Measurements from ENCODE around the gene SIAH3.

The SIAH3 gene

DNA sequence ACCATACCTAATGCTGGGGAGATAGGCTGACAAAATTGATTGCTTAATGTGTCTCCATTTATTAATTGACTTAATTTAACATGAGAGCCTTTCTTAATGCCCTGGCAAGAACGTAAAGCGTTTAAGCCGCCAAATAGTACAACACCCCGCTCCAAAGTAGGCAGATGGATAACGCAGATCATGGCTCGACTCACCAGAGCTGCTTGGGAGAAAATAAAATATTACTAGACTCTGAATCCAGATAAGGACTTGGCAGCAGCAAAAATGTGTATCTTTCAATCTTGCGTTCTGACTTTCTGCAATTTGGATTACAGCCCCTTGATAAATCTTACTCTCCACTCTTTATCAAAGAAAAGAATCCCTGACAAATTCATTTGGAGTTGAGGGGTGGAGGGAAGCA is 403 bp upstream of the SIAH3 start:
- Mint-ChIP-seq H3K27ac (ENCODE audit: low read depth) (no peak overlapping the region), H3K36me3 (ENCODE audit: insufficient read depth) (peaks cover 5% of the 10 kb centered on the region), H3K9me3 (peaks cover 5% of the 10 kb centered on the region), H3K27me3 (peaks cover 75% of the 10 kb centered on the region), H3K4me3 (peak overlapping the region; percentile 71), H3K4me1 (peaks cover 25% of the 10 kb centered on the region)
- ATAC-seq (replicated peaks; ENCODE audit: extremely low read depth, poor library complexity, severe bottlenecking), result no peak
- DNase-seq (ENCODE audit: low spot score in 2 of 2), result no peak

GRCh38 chr13:45850027-45850613 is 1.4 kb downstream of the SIAH3 start:
- peak overlapping the region; percentile 71 for H3K4me3 Mint-ChIP-seq
- peaks cover 5% of the 10 kb centered on the region for H3K9me3 Mint-ChIP-seq
- ATAC-seq (replicated peaks; ENCODE audit: extremely low read depth, poor library complexity, severe bottlenecking) (no peak), DNase-seq (ENCODE audit: low spot score in 2 of 2) (no peak)
- peaks cover 25% of the 10 kb centered on the region for H3K4me1 Mint-ChIP-seq
- H3K36me3 Mint-ChIP-seq (ENCODE audit: insufficient read depth), result peaks cover 5% of the 10 kb centered on the region
- H3K27ac Mint-ChIP-seq (ENCODE audit: low read depth), result no peak overlapping the region
- peaks cover 80% of the 10 kb centered on the region for H3K27me3 Mint-ChIP-seq

GRCh38 chr13:45849408-45849807 is 2.1 kb downstream of the SIAH3 start:
- Mint-ChIP-seq H3K4me1 (peaks cover 25% of the 10 kb centered on the region), H3K9me3 (peaks cover 5% of the 10 kb centered on the region), H3K27me3 (peaks cover 74% of the 10 kb centered on the region), H3K4me3 (no peak overlapping the region), H3K36me3 (ENCODE audit: insufficient read depth) (peaks cover 5% of the 10 kb centered on the region), H3K27ac (ENCODE audit: low read depth) (no peak overlapping the region)
- ATAC-seq (replicated peaks; ENCODE audit: extremely low read depth, poor library complexity, severe bottlenecking) (no peak), DNase-seq (ENCODE audit: low spot score in 2 of 2) (no peak)

DNA sequence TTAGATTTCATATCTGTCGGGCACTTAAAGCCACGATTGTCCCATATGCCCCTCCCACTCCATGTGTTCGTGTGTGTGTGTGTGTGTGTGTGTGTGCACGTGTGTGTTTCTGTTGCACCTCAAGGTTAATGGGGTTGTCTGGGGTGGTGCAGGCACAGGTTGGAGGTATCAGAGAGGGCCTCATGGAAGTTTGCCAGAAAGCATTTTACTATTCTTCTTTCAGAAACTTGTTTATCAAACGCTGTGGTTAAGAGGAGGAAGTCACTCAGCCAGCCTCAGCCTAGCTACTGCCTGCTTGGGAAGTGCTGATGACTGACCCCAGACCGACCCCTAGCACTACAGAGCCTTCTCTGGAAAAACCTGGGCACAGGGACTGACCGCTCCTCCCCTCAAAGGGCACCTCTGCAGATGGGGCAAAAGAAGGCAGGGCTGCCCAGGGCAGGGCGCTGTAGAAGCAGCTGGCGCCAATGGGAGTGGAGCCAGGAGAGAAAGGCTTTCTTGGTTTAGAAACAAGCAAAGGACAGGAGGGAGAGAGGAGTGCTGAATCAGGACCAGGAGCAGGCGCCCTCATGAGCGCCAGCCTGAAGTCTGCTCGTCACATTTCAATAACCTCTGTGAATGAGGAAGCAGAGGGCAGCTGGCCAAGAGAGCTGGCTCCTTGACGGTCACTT is 3.9 kb downstream of the SIAH3 start:
- Mint-ChIP-seq H3K27ac (ENCODE audit: low read depth) (peak overlapping the region; percentile 54), H3K9me3 (no peaks in the 10 kb centered on the region), H3K36me3 (ENCODE audit: insufficient read depth) (peaks cover 5% of the 10 kb centered on the region), H3K4me1 (peaks cover 25% of the 10 kb centered on the region), H3K4me3 (peak overlapping the region; percentile 47), H3K27me3 (peaks cover 77% of the 10 kb centered on the region)
- DNase-seq (ENCODE audit: low spot score in 2 of 2) (peak in 1 of 2 donors; percentile 23), ATAC-seq (replicated peaks; ENCODE audit: extremely low read depth, poor library complexity, severe bottlenecking) (peak; percentile 67)

DNA sequence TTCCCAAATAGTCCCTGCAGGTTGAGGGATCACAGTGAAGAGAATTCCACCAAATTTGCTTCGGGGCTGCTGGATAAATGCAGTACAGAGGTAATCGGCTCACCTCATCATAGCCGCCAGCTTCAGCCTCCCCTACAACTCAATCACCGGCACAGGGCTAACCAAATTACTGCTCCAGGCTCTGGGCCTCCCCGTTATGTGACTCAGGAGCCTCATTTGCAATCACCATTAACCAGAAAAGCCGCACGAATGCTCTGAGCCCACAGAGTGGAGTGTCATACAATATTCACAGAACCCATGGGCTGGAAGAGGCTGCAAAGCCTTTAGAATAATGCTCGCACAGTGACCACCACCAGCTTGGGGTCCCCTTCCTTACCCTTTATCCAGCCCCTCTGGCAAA is 4.9 kb downstream of the SIAH3 start:
- ATAC-seq (replicated peaks; ENCODE audit: extremely low read depth, poor library complexity, severe bottlenecking) (no peak), DNase-seq (ENCODE audit: low spot score in 2 of 2) (no peak)
- Mint-ChIP-seq H3K9me3 (no peaks in the 10 kb centered on the region), H3K27me3 (peaks cover 75% of the 10 kb centered on the region), H3K27ac (ENCODE audit: low read depth) (no peak overlapping the region), H3K4me1 (peaks cover 24% of the 10 kb centered on the region), H3K36me3 (ENCODE audit: insufficient read depth) (peaks cover 5% of the 10 kb centered on the region), H3K4me3 (no peak overlapping the region)

GRCh38 chr13:45838171-45838745 is 13.3 kb downstream of the SIAH3 start:
- no peak for ATAC-seq (replicated peaks; ENCODE audit: extremely low read depth, poor library complexity, severe bottlenecking)
- Mint-ChIP-seq H3K4me3 (no peak overlapping the region), H3K27ac (ENCODE audit: low read depth) (no peak overlapping the region)

GRCh38 chr13:45837111-45837510 is 14.4 kb downstream of the SIAH3 start:
- H3K36me3 Mint-ChIP-seq (ENCODE audit: insufficient read depth), result no peaks in the 10 kb centered on the region
- no peak overlapping the region for H3K4me3 Mint-ChIP-seq
- DNase-seq (ENCODE audit: low spot score in 2 of 2) (no peak), ATAC-seq (replicated peaks; ENCODE audit: extremely low read depth, poor library complexity, severe bottlenecking) (no peak)
- H3K27me3 Mint-ChIP-seq, result no peaks in the 10 kb centered on the region
- no peak overlapping the region for H3K27ac Mint-ChIP-seq (ENCODE audit: low read depth)
- no peaks in the 10 kb centered on the region for H3K9me3 Mint-ChIP-seq
- H3K4me1 Mint-ChIP-seq, result no peaks in the 10 kb centered on the region

More at GRCh38 chr13:45838171-45838745, 13.3 kb downstream of the SIAH3 start:
- no peak for DNase-seq (ENCODE audit: low spot score in 2 of 2)
- Mint-ChIP-seq H3K9me3 (no peaks in the 10 kb centered on the region), H3K36me3 (ENCODE audit: insufficient read depth) (no peaks in the 10 kb centered on the region), H3K4me1 (no peaks in the 10 kb centered on the region), H3K27me3 (peaks cover 9% of the 10 kb centered on the region)

DNA sequence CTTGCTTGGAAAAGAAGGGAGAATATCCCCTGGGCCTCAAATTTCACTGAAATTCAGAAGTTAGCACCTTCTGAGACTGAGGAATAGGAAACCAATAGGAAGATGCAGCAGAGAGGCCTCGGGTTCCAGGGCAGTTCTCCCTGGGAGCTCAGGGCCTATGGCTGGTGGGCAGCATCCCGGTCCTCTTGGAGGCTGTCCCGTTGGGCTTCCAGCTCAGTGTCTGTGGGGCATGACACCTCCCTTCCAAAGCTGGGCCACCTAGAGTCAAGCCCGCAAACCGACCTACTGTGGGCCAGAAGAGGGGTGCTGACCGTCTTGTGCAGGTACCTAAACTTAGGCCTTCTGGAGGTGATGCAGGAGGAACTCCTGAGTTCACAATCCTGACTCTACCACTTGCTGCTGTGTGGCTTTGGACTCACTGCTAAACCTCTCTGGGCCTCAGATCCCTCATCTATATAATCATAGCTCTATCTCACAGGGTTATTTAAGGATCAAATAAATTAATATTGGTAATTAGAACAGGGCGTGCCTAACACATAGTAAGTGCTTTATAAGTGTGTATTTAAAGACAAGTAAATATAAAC is 17.1 kb downstream of the SIAH3 start:
- Mint-ChIP-seq H3K4me3 (no peak overlapping the region), H3K4me1 (no peaks in the 10 kb centered on the region), H3K27me3 (peaks cover 11% of the 10 kb centered on the region), H3K9me3 (no peaks in the 10 kb centered on the region), H3K27ac (ENCODE audit: low read depth) (no peak overlapping the region), H3K36me3 (ENCODE audit: insufficient read depth) (no peaks in the 10 kb centered on the region)
- ATAC-seq (replicated peaks; ENCODE audit: extremely low read depth, poor library complexity, severe bottlenecking) (no peak), DNase-seq (ENCODE audit: low spot score in 2 of 2) (no peak)

DNA sequence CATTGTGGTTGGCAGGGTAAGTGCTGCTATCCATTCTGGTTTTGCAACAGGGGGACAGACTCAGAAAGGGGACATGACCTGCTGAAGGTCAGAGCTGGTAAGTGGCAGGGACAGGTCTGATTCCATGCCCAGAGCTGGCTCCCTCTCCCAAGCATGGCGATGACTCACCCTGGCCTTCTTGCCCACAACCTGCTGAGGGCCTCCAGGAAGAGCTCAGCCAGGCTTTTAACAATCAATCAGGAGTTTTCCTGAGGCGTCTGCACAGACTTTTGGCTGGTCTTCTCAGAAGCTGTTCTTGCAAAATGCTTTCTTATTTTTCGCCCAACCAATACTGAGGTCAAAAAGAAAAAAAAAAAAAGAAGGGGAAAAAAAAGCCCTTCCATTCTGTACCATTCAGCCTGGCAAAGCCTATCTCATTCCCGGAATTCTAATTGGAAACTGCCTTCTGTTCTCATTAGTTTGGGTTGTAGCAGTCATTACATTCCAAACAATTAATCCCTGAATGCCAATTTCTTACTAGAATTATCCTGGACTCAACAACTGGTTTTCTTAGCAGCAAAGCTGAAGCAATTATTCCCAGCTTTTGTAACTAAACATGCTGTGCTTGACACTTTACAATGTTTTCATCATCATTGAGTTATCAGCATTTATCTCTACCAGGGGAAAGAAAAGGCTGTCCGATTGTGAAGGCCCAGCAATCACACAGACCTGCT is 17.7 kb downstream of the SIAH3 start:
- H3K27me3 Mint-ChIP-seq, result peaks cover 11% of the 10 kb centered on the region
- H3K9me3 Mint-ChIP-seq, result no peaks in the 10 kb centered on the region
- H3K4me1 Mint-ChIP-seq, result no peaks in the 10 kb centered on the region
- no peak overlapping the region for H3K4me3 Mint-ChIP-seq
- ATAC-seq (replicated peaks; ENCODE audit: extremely low read depth, poor library complexity, severe bottlenecking) (no peak), DNase-seq (ENCODE audit: low spot score in 2 of 2) (no peak)
- H3K27ac Mint-ChIP-seq (ENCODE audit: low read depth), result no peak overlapping the region
- no peaks in the 10 kb centered on the region for H3K36me3 Mint-ChIP-seq (ENCODE audit: insufficient read depth)

DNA sequence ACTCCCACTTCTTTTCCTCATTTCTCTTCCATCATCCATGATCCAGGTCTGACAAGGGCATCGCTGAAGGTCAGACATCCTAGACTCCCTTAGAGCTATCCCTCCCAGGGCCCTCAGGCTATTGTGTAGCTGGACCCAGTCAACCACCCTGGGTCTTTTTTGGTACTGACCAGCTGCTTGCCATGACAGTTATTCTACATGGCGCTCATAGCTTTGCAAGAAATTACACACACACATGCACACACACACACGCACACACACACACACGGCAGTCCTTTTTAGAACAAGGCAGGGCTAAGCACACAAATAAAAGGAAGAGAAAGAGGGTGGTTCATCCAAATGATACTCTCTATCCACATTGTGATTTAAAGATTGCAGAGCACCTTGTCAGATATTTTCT is 18.3 kb downstream of the SIAH3 start:
- DNase-seq (ENCODE audit: low spot score in 2 of 2), result no peak
- Mint-ChIP-seq H3K9me3 (no peaks in the 10 kb centered on the region), H3K4me1 (no peaks in the 10 kb centered on the region), H3K27me3 (peaks cover 11% of the 10 kb centered on the region), H3K27ac (ENCODE audit: low read depth) (no peak overlapping the region), H3K4me3 (no peak overlapping the region), H3K36me3 (ENCODE audit: insufficient read depth) (no peaks in the 10 kb centered on the region)
- ATAC-seq (replicated peaks; ENCODE audit: extremely low read depth, poor library complexity, severe bottlenecking), result no peak

DNA sequence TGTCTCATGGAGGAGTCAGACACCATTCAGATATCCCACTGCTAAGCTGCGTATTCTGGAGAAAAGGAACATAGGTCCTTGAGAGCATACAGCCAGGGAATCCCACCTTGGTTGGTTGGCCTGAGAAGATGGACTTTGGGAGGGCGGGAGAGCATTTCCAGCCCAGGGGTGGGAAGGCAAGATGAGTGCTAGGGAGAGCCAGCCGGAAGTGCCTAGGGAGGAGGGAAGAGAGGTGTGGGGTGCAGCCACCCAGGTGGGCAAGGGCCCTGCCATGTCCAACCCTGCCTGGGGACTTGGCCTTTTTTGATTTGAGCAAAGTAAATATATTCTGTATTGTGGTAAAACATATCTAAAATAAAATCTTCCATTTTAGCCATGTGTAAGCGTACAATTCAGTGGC is 19.7 kb downstream of the SIAH3 start:
- H3K9me3 Mint-ChIP-seq, result no peaks in the 10 kb centered on the region

DNA sequence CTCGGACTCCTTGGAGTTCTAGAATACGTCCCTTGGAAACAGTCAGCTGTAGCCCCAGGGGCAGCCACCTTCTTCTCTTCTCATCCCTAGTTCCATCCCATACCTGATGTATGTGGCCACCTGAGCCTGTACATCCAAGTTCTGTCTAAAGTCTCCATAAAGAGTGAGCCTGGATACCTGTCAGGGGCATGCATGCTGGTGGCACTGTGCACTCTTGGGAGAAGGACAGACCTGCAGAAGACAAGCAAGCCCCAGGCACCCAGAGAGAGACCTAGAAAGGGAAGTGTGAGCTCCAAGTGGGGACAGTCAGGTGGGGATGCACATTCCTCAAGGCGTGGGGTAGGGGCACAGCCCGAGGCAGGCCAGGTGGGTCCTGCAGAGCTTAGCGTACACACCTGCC is 21.4 kb downstream of the SIAH3 start:
- Mint-ChIP-seq H3K27ac (ENCODE audit: low read depth) (no peak overlapping the region), H3K4me3 (no peak overlapping the region), H3K9me3 (no peaks in the 10 kb centered on the region), H3K27me3 (peaks cover 11% of the 10 kb centered on the region), H3K36me3 (ENCODE audit: insufficient read depth) (no peaks in the 10 kb centered on the region), H3K4me1 (no peaks in the 10 kb centered on the region)
- no peak for ATAC-seq (replicated peaks; ENCODE audit: extremely low read depth, poor library complexity, severe bottlenecking)
- DNase-seq (ENCODE audit: low spot score in 2 of 2), result no peak

More for the DNA sequence above, 19.7 kb downstream of the SIAH3 start:
- Mint-ChIP-seq H3K4me1 (no peaks in the 10 kb centered on the region), H3K4me3 (no peak overlapping the region), H3K27ac (ENCODE audit: low read depth) (no peak overlapping the region), H3K36me3 (ENCODE audit: insufficient read depth) (no peaks in the 10 kb centered on the region), H3K27me3 (peaks cover 11% of the 10 kb centered on the region)
- ATAC-seq (replicated peaks; ENCODE audit: extremely low read depth, poor library complexity, severe bottlenecking) (no peak), DNase-seq (ENCODE audit: low spot score in 2 of 2) (no peak)
